ENCODE measurements around the gene RLN3. TPM values are rescaled to one million over a fixed set of nuclear protein-coding genes. Genes with fewer than 3 reads are reported as not detected.

The RLN3 gene
- total and polyA plus RNA-seq, 10 of the 15 experiments (the other 5 are each of a cell fraction or from before 2014, with no cell fraction given): not detected

GRCh38 chr19:14015524-14016035, 12.4 kb upstream of the RLN3 start (continued):
- no peak for TF ChIP-seq ZBTB11 (CRISPR knock-in tag; IDR thresholded peaks at IDR 0.05)
- TF ChIP-seq POLR2AphosphoS2 (IDR thresholded peaks at IDR 0.05; ENCODE audit: low read depth, low read length): no peak
- no peak for TF ChIP-seq CEBPZ (IDR thresholded peaks at IDR 0.05; ENCODE audit: low read depth, low read length)
- peak; percentile 40; the same call in 1 of the 2 replicates for TF ChIP-seq ATF2 (IDR thresholded peaks at IDR 0.05; ENCODE audit: low read length)
- no peak for TF ChIP-seq NR2C2 (IDR thresholded peaks at IDR 0.05; ENCODE audit: borderline replicate concordance, control insufficient read depth, insufficient read length, low read depth)
- no peak for TF ChIP-seq USF2 (IDR thresholded peaks at IDR 0.05; ENCODE audit: borderline replicate concordance, low read depth, low read length)
- TF ChIP-seq TARDBP (IDR thresholded peaks at IDR 0.05; ENCODE audit: borderline replicate concordance): no peak
- no peak for TF ChIP-seq ZNF592 (IDR thresholded peaks at IDR 0.05)
- TF ChIP-seq FOS (IDR thresholded peaks at IDR 0.05; ENCODE audit: borderline replicate concordance, extremely low read depth, insufficient read length): no peak
- peak; percentile 21; the same call in 1 of the 2 replicates for TF ChIP-seq FOXM1 (IDR thresholded peaks at IDR 0.05; ENCODE audit: low read depth, low read length)
- peak; percentile 42; the same call in 1 of the 2 replicates for TF ChIP-seq NKRF (conservative IDR thresholded peaks at IDR 0.05)
- TF ChIP-seq SMC3 (IDR thresholded peaks at IDR 0.05; ENCODE audit: borderline replicate concordance, low read length): 0 out of 2 replicates have a peak, but pooled peaks have one; percentile 8
- TF ChIP-seq RELA (IDR thresholded peaks at IDR 0.05; ENCODE audit: borderline replicate concordance, partially characterized antibody): no peak
